GM13976 (cell line): Measurements from ENCODE around the gene KLF13.

Experiments used
- DNase-seq: peaks from one replicate; pipeline ENCODE4 v3.0.0; 2012; ENCODE audit warnings: low spot score
- CTCF ChIP-seq: IDR thresholded peaks from 2 replicates; pipeline ENCODE4 v1.5.1; 2012; ENCODE audit warnings: borderline replicate concordance, mild to moderate bottlenecking; ENCODE audit not compliant: insufficient read depth; ENCODE audit errors: extremely low read depth, missing control alignments, control extremely low read depth
- in situ Hi-C: fragments of 300-500 bp; cut with MboI; formaldehyde crosslinking; loops from one replicate; pipeline ENCODE4 v1.12.0; 2022; ENCODE audit warnings: low sequenced_read_pairs, mixed read lengths, inconsistent platforms; ENCODE audit not compliant: unreplicated experiment

The KLF13 gene

GRCh38 chr15:31331389-31331788, 4.8 kb downstream of the KLF13 start:
- no peak for TF ChIP-seq CTCF
- in situ Hi-C loops, result no loop called here
- no peak for DNase-seq

GRCh38 chr15:31332020-31332680, 5.5 kb downstream of the KLF13 start:
- no peak for DNase-seq
- in situ Hi-C loops, result no loop called here
- TF ChIP-seq CTCF, result no peak

GRCh38 chr15:31332681-31333071, 6.0 kb downstream of the KLF13 start:
- in situ Hi-C loops, result no loop called here
- no peak for DNase-seq

GRCh38 chr15:31333119-31333518, 6.5 kb downstream of the KLF13 start:
- DNase-seq, result no peak
- in situ Hi-C loops, result no loop called here
- TF ChIP-seq CTCF, result no peak

More at GRCh38 chr15:31332681-31333071, 6.0 kb downstream of the KLF13 start:
- no peak for TF ChIP-seq CTCF

- in situ Hi-C loops, result no loop called here
- TF ChIP-seq CTCF, result no peak
- DNase-seq, result no peak
Measured at GRCh38 chr15:31333820-31334219, 7.2 kb downstream of the KLF13 start.

GRCh38 chr15:31335989-31336592, 9.5 kb downstream of the KLF13 start:
- in situ Hi-C loops, result no loop called here
- TF ChIP-seq CTCF, result no peak

More at GRCh38 chr15:31335989-31336592, 9.5 kb downstream of the KLF13 start:
- DNase-seq, result no peak
